Transverse colon (tissue), 4 donors: ENCODE results near the gene GPR42. TPM values are rescaled to one million over a fixed set of nuclear protein-coding genes. Genes with fewer than 3 reads are reported as not detected.
A peak's percentile ranks its signal among the peaks of the same experiment; 100 is the strongest.

Source experiments
- DNase-seq: peaks from one replicate; pipeline ENCODE4 v3.0.0-alpha.2; 2019
- H3K27ac ChIP-seq, 4 donors: fragments of 200-600 bp; sonication (generic); 2 replicates each; pipeline ENCODE4 v1.5.1; 2016 to 2018; ENCODE audit warnings: inconsistent platforms in 4 of 4
- H3K27me3 ChIP-seq: fragments of 200-600 bp; sonication (generic); 2 replicates; pipeline ENCODE4 v1.5.1; 2017; ENCODE audit warnings: inconsistent platforms
- H3K36me3 ChIP-seq, 4 donors: fragments of 200-600 bp; sonication (generic); 2 replicates each; pipeline ENCODE4 v1.5.1; 2017 to 2019; ENCODE audit warnings: inconsistent platforms in 4 of 4
- H3K4me1 ChIP-seq, 4 donors: fragments of 200-600 bp; sonication (generic); 2 replicates each; pipeline ENCODE4 v1.5.1; 2017 to 2020; ENCODE audit warnings: inconsistent platforms in 4 of 4
- H3K4me3 ChIP-seq, 4 donors: fragments of 200-600 bp; sonication (generic); 1 replicate in 1 of 4; 2 replicates in 3 of 4; pipeline versions ENCODE4 v1.5.1 to v1.6.1; 2017 to 2019; ENCODE audit warnings: inconsistent platforms in 4 of 4
- H3K9me3 ChIP-seq, 2 donors: fragments of 200-600 bp; sonication (generic); 2 replicates each; pipeline ENCODE4 v1.5.1; 2017 to 2019; ENCODE audit warnings: inconsistent platforms in 2 of 2
- EP300 ChIP-seq: sonication (generic); formaldehyde crosslinking; IDR thresholded peaks from one replicate; pipeline ENCODE4 v1.6.1; 2017; ENCODE audit warnings: antibody characterized with exemption, low read depth
- POLR2A ChIP-seq: fragments of 450-650 bp; IDR thresholded peaks from one replicate; pipeline ENCODE4 v1.6.1; 2016; ENCODE audit warnings: antibody characterized with exemption, mild to moderate bottlenecking, moderate library complexity
- POLR2AphosphoS5 ChIP-seq, 3 donors: sonication (generic); formaldehyde crosslinking; IDR thresholded peaks; one replicate each; pipeline ENCODE4 v1.6.1; 2016; ENCODE audit warnings: antibody characterized with exemption in 3 of 3
- WGBS, 2 donors: methylation state at CpG; one replicate each; pipeline ENCODE4 v1.1.5; 2018; ENCODE audit warnings: low coverage in 1 of 2; 5-methylcytosine and 5-hydroxymethylcytosine counted together
- in situ Hi-C, 4 donors: fragments of 200-750 bp; cut with MboI; loops; one replicate each; pipeline versions ENCODE4 v1.15.0 to v1.15.1; 2017; ENCODE audit warnings: low sequenced_read_pairs in 3 of 4, low pct_ligation_motif_present in 1 of 4, low pct_unique_long_range_greater_than_20kb in 1 of 4
- intact Hi-C: fragments of 100-400 bp; cut with DNase I; formaldehyde crosslinking; loops from one replicate; pipeline ENCODE4 v1.15.1; 2023; ENCODE audit warnings: low total_unique reads
- total RNA-seq, 4 donors: library from RNA; depleted of rRNA; stranded (reverse); fragments of >200 nt; gene quantifications; one replicate each; pipeline ENCODE4 v1.1.0, GENCODE V29; 2016
- TF ChIP-seq, protein P1 (sequence below), 5 experiments: fragments of 200-600 bp in 3 of 5; fragments of 450-650 bp in 2 of 5; sonication (generic) in 3 of 5; IDR thresholded peaks; 1 replicate in 2 of 5; 2 replicates in 3 of 5; pipeline ENCODE4 v1.5.1; 2016 to 2017; ENCODE audit warnings: antibody characterized with exemption in 5 of 5, inconsistent platforms in 3 of 5, mild to moderate bottlenecking in 2 of 5, moderate library complexity in 1 of 5

GPR42 gene
- total RNA-seq, 4 donors from 2014 or later: not detected

DNA sequence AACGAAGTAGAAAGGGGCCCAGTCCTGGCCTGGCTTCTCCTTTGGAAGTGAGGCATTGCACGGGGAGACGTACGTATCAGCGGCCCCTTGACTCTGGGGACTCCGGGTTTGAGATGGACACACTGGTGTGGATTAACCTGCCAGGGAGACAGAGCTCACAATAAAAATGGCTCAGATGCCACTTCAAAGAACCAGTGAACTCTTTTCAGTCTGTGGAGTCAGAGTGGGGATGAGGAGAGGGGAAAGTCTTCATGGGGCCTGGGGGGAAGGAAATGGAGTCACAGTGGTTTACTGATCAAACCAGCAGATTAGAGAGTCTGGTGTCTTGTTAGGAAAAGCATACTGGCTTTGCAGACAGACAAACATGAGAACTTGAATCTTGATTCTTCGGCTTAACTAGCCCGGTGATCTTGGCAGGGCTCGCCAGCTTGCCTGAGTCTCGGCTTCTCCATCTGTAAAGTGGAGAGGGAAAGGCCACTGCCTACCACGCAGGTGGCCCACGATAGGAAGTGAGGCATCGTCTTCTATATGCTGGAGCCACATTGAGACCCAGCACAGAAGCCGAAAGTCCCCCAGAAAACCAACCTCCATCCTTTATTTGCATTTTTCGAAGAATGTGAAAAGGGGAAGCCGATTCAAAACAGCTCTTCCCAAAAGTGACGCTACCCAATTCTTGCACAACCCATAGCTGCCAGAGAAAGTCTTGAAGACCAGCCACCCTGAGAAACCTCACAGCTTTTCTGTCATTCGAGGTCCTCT lies 23.5 kb upstream of the GPR42 start, which contains the start of gene FFAR1:
Gene FFAR1, plus strand, starts transcription at position 732 of the 759 bp plus-strand sequence. CDS start 3,650 bp downstream, outside the sequence.
- peaks cover 4% of the 10 kb centered on the region for H3K27me3 ChIP-seq
- TF ChIP-seq, protein P1, sequence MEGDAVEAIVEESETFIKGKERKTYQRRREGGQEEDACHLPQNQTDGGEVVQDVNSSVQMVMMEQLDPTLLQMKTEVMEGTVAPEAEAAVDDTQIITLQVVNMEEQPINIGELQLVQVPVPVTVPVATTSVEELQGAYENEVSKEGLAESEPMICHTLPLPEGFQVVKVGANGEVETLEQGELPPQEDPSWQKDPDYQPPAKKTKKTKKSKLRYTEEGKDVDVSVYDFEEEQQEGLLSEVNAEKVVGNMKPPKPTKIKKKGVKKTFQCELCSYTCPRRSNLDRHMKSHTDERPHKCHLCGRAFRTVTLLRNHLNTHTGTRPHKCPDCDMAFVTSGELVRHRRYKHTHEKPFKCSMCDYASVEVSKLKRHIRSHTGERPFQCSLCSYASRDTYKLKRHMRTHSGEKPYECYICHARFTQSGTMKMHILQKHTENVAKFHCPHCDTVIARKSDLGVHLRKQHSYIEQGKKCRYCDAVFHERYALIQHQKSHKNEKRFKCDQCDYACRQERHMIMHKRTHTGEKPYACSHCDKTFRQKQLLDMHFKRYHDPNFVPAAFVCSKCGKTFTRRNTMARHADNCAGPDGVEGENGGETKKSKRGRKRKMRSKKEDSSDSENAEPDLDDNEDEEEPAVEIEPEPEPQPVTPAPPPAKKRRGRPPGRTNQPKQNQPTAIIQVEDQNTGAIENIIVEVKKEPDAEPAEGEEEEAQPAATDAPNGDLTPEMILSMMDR (IDR thresholded peaks at IDR 0.05): no peak
- TF ChIP-seq EP300: no peak
- TF ChIP-seq POLR2AphosphoS5 (IDR thresholded peaks at IDR 0.05): no peak
- no peak for TF ChIP-seq POLR2A
- no peaks in the 10 kb centered on the region for H3K9me3 ChIP-seq
- DNase-seq: peak; percentile 40
- H3K4me1 ChIP-seq: no peaks in the 10 kb centered on the region
- no peak within 1 kb of the TSS for H3K4me3 ChIP-seq
- 65 to 71% methylated on average over 3 to 18 of the region's 18 CpGs for WGBS, 2 donors
- no peaks in the 10 kb centered on the region for H3K36me3 ChIP-seq
- intact Hi-C loops: no loop called here
- no peak within 1 kb of the TSS for H3K27ac ChIP-seq
- in situ Hi-C loops: loop anchor here in 1 of 4 donors (10.0 kb wide), 1 partner anchor 147 kb away; the partner anchor contains the start of gene KRTDAP

DNA sequence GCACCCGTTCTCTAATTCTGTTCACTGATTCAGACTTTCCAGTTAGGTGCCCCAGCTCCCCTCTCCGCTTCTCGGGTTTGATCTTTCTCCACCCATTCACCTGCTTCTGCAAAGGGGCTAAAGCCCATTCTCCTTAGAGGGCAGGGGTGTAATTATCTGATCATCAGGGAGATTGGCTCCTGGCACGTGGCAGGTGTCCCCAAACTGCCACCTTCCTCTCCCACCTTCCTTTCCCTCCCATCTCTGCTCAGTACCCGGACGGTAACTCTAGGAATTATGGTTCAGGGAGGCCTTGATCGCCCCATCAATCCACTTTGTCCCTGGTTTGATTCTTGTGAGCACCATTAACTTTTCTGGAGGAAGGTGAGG lies 23.0 kb upstream of the GPR42 start:
- Histone ChIP-seq H3K9me3 (no peaks in the 10 kb centered on the region), H3K27me3 (peaks cover 4% of the 10 kb centered on the region), H3K36me3 (no peaks in the 10 kb centered on the region), H3K4me1 (no peaks in the 10 kb centered on the region), H3K27ac (no peak overlapping the region), H3K4me3 (no peak overlapping the region)
- WGBS, 2 donors: 68 to 71% methylated on average over 7 of the region's 7 CpGs
- intact Hi-C loops (no loop called here), in situ Hi-C loops (loop anchor here in 1 of 4 donors (10.0 kb wide), 1 partner anchor 147 kb away; the partner anchor contains the start of gene KRTDAP)
- TF ChIP-seq, protein P1 (IDR thresholded peaks at IDR 0.05): no peak
- no peak for TF ChIP-seq POLR2A
- TF ChIP-seq EP300: no peak
- no peak for TF ChIP-seq POLR2AphosphoS5 (IDR thresholded peaks at IDR 0.05)
- no peak for DNase-seq

DNA sequence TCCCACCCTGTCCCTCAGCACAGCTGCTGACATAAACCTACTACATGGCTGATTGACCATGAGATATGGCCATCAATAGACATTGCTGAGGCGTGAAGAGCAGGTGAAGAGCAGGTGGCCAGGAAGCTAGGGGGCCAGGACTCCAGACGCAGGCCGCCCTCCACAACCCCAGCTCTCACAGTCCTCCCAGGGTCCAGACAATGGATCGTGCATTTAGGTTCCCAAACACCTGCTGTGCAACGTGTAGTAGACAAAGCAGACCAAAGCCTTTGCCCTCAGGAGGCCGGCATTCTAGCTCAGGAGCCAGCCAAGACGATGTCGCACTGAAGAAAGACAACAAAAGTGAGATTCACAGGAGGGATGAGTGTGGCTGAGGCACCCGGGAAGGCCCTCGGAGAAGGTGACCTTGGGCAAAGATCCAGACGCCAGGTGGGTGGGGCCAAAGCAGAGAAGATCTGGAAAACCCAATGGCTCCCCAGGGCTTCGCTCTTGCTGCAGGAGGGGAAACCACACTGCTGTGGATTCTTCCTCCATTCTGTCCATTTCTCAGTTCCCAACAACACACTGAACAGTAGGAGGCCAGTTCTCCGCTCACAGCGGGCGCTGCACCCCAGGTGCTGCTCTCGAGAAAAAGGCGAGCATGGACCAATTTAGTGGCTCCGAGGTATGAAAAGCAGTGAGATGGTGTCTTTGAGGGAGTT lies 21.8 kb upstream of the GPR42 start:
- Histone ChIP-seq H3K27me3 (peaks cover 4% of the 10 kb centered on the region), H3K4me3 (no peak overlapping the region), H3K27ac (no peak overlapping the region), H3K36me3 (no peaks in the 10 kb centered on the region), H3K9me3 (no peaks in the 10 kb centered on the region), H3K4me1 (no peaks in the 10 kb centered on the region)
- no peak for TF ChIP-seq POLR2AphosphoS5 (IDR thresholded peaks at IDR 0.05)
- TF ChIP-seq POLR2A: no peak
- TF ChIP-seq EP300: no peak
- TF ChIP-seq, protein P1 (IDR thresholded peaks at IDR 0.05): no peak
- DNase-seq: no peak
- intact Hi-C loops (no loop called here), in situ Hi-C loops (loop anchor here in 1 of 4 donors (10.0 kb wide), 1 partner anchor 146 kb away; the partner anchor contains the start of gene KRTDAP)
- 77 to 80% methylated on average over 2 to 18 of the region's 18 CpGs for WGBS, 2 donors
